Stimulated activated CD4-positive, alpha-beta T cell treated with anti-CD3 and anti-CD28 coated beads, Interleukin-4, amount 100 ng/mL, for 4 hours (primary cell): ENCODE measurements around the gene ATP11A.

Experiments used
- DNase-seq, 2 experiments: peaks; one replicate each; pipeline ENCODE4 v3.0.0-alpha.2; 2020

Gene ATP11A

DNA sequence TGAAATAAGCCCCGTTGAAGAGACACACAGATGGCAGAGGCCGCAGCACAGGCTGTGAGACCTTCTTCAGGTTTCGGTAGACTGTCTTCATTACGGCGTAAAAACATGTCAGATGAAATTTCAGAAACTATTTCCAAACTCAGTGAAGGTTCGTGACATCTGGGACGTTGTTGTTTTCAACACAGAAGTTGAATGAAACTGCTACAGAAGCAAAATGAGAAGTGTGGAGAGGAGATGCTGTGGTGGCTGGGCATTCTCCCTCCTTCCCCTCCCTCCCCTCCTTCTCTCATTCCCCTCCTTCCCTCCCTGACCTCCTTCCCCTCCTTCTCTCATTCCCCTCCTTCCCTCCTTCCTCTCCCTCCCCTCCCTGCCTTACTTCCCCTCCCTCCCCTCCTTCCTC is 113.6 kb downstream of the ATP11A start:
- DNase-seq = no peak

DNA sequence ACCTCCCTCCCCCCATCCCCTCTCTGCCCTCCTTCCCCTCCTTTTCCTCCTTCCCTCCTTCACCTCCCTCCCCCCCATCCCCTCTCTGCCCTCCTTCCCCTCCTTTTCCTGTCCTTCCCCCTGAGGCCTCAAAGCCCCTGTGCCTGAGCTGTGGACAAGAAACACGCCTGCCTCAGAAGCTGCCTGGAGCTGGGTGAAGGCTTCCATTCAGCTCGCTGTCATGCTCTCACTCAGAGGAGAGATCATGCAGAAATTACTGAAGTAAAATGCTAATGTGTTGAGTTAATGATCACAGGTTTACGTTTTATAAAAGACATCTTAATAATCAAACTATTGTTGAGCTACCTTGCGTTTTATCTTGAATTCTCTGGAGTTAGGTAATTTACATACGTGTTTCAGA is 114.5 kb downstream of the ATP11A start:
- no peak for DNase-seq

DNA sequence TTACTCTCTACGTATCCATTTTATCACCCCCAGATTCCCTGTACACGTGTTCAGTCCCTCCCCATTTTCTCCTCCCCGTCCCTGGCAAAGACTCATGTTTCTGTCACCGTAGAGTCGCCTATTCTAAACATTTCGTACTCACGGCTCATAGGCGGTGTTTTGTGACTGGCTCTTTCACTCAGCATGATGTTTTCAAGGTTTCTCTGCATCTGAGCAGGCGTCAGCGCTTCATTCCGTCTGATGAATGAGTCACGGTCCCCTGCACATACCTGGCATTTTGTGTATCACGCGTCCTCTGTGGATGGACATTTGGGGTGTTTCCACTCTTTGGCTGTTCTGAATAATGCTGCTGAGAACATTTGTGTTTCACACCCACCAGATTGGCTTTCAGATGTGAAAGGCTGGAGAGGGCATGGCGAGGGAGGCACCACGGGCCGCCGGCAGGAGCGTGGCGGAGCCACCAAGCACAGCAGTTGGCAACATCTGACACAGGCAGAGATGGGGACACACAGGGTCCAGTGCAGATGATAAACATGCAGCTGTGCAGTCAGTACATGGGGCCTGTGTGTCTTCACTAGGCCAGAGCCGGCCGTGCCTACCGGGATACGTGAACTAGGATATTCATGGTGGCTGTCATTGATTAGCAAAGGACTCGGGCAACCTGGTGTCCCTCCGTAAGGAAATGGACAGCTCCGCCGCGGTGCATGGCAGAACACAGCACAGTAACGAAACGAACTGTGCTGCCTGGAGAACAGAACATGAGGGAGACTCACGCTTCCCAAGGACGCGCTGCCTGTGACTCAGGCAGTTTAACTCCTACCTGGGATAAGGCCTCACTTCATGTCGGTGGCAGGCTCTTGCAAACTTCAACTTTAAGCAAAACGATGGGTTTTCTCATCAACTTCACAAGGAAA is 117.2 kb downstream of the ATP11A start:
- DNase-seq = no peak

DNA sequence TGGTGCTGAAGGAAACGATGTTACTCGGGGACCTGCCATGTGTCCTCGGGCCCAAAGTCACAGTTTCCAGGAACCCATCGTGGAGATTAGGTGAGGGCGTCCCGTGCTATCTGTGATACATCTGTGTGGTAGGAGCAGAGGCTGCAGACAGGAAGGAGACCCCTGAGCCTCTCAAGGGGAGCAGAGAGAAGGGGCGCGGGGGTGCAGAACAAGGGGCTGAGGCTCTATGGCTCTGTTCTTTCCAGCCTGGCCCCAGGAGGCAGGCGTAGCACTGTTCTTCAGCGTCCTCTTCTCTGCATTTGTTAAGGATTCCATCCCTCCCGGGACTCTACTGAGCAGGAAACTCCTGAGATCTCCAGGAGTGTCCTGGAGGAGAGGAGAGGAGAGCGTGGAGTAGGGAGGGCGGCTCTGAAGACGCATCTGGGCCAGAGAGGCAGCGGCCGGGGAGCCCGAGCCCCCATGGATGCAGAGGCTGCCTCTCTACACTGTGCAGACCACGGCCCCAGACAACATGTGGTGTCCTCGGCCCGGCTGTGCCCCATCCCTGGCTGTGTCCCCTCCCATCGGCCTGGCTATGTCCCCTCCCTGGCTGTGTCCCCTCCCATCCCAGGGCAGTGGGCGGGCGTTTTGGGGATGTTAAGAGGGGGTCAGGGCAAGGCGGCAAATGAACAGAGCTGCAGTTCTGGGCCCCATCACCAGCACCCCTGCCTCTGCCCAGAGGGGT is 118.0 kb downstream of the ATP11A start:
- DNase-seq = no peak

DNA sequence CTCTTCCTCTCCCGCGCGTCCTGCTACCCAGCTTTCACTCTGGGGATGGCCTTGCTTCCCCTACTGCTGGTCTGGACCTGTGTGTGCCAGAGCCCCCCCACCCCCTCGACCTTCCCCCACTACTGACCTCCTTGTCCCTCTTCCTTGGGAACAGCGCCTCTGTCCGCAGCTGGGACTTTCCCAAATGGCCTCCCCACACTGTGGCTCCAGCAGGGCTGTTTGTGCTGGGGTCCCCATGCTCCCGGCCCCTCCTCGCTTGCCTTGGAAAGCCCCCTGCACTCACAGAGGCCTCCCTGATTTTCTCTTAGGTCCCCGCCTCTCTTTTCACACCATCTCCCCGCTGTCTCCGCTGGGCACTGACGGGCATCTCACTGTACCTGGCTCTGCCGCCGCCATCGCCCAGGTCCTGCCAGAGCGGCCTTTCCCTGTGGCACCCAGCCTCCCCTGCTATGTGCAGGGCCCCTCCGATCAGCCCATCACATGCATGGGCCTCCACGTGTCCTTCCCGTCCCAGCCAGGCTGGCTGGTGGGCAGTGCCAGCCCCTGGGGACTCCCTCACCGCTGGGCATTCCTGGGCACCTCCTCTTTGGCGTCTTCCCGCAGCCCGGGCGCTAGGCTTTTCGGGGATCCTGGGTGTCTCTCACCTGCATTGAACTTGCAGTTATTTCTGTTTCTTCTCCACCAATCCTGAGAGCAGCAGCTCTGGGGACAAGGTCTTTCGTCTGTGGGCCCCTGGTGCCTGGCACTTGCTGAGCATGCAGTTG is 118.7 kb downstream of the ATP11A start:
- no peak for DNase-seq

DNA sequence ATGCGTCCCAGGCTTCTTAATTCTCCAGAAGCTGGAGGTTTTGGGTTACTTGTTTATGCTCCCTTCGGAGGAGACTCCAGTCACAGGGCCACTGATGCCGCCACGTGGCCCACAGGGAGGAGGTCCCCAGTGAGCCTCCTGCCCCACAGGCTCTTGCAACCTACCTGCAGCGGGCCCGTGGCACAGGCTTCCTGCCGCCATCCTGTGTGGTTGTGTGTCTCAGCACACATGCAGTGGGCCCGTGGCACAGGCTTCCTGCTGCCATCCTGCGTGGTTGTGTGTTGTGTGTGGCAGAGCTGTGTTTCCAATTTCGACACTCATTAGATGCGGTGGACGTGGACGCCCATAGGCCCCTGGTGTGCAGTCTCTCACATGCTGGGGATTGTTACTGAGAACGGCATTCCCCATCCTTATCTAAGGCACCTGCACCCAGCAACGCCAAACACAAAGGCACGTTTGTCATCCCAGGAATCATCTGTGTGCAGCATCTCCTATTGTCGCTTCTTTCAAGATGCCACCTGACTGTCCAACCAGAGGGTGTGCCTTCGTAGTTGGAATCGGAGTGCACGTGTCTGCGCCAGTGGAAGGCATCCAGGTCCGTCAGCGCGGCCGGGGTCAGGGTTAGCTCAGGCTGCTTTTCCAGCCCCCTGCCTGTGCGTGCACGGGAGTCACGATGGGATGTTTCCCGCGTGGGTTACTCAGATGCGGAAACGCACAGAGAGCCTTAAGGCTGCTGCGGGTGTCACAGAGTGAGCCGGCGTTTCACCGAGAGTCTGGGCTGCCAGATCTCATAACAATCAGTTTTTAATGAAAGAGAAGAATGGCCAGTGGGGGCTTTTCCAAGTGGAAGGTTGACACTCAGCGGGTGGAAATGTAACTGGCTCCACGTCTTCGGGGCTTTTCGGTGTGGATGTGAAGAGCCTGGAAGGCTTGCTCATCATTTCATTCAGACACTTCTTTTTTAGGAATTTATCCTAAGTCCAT is 119.8 kb downstream of the ATP11A start:
- DNase-seq = no peak

DNA sequence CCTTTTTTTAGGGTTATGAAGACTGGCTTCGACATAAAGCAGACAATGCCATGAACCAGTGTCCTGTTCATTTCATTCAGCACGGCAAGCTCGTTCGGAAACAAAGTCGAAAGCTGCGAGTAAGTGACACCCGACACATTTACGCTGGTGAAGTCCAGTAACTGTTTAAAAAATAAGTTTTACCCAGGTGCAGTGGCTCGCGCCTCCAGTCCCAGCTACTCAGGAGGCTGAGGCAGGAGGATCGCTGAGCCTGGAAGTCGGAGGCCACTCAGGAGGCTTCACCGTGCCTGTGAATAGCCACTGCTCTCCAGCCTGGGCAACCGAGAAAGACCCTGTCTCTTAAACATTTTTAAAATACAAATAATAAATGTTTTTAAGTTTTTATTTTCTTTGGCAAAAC is 120.8 kb downstream of the ATP11A start:
- no peak for DNase-seq

DNA sequence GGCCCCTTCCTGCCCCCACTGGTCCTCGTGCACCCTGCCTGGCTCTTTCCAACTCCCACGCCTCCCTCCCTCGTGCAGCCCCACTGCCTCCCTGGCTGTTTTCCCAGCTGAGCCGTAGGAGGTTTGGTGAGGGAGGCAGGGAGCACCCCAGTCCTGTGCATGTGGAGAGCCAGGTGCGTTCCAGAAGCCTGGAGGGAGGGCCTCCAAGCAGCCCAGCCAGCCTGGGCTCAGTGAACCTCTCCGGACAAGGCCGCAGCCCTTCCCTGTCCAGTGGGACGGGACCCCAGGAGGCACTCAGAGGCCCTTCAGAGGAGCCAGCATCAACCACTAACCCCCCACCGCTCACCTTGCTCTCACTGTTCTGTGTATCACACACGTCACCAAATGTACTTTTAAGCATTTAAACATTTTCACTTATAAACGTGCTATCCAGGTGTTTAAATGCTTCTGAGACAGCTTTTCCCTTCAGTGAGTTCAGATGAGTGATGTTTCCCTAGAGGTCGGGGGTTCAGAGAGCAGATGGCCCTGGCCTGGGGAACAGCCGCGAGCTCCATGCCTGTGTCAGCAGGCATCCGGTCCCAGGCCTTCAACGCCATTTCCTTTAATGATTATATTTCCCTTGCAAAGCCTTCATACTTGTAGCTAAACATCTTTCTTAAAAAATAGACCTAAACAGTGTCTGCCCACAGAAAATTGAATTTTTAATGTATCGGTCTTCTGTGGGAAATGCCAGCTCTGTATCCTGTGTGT is 122.6 kb downstream of the ATP11A start:
- no peak for DNase-seq

DNA sequence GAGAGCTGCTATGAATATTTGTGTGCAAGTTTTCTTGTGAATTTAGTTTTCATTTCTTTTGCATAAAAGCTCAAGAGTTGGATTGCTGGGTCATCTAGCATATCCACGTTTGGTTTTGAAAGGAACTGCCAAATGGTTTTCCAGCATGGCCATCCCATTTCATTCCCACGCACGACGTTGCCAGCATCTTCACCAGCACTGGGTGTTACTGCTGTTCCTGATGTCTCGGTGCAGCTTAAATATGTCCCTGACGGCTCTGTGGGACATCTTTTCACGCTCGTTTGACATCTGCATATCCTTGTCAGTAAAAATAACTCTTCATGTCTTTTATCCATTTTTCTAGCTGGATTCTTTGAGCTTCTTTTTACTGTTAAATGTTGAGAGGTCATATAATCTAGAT is 123.7 kb downstream of the ATP11A start:
- DNase-seq = no peak

DNA sequence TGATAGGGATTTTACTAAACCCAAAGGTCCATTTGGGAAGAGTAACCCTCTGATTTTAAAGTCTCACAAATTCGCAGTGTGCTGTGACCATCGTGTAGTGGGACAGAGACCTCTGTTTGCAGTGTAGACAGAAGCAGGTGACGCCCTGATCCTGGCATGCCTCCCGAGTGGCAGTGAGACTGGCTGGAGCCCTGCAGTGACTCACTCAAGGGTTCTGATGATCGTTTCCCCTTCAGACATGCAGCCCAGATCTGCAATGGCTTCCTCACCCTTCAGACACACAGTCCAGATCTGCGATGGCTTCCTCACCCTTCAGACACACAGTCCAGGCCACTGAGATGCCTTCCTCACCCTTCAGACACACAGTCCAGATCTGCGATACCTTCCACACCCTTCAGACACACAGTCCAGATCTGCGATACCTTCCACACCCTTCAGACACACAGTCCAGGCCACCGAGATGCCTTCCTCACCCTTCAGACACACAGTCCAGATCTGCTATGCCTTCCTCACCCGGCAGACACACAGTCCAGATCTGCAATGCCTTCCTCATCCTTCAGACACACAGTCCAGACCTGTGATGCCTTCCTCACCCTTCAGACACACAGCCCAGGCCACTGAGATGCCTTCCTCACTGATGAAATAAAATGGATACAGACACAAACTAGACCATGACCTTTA is 125.2 kb downstream of the ATP11A start:
- no peak for DNase-seq

DNA sequence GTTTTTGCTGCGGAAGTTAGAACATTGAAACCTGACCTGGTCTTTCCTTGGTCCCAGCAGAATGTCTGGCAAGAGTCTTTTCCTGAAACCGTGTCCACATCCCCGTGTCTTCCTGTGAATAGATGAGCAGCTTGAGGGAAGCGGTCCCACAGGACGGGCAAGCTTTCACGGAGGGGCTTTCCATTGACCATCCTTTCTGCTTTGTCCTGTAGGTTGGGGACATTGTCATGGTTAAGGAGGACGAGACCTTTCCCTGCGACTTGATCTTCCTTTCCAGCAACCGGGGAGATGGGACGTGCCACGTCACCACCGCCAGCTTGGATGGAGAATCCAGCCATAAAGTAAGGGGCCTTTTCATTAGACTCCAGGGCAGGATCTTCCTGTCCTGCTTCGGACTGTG is 126.0 kb downstream of the ATP11A start:
- DNase-seq = no peak

DNA sequence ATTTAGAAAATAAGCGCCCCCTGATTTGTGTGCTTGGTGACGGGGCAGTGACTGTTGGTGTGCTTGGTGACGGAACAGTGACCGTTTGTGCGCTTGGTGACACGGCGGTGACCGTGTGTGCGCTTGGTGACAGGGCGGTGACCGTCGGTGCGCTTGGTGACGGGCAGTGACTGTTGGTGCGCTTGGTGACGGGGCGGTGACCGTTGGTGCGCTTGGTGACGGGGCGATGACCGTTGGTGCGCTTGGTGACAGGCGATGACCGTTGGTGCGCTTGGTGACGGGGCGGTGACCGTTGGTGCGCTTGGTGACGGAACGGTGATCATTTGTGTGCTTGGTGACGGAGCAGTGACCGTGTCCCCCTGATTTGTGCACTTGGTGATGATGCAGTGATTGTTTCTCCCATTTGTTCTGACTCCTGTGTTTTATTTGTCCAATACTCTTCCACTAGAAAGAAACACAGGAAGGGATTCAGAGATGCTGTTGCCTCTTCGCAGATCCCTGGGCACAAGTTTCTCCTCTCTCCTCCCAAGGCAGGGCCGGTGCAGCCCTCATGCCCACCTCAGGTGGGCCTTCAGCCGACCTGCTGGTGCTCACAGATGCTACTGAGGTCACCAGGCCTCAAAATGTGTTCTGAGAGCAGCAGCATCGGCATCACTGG is 128.3 kb downstream of the ATP11A start:
- no peak for DNase-seq

DNA sequence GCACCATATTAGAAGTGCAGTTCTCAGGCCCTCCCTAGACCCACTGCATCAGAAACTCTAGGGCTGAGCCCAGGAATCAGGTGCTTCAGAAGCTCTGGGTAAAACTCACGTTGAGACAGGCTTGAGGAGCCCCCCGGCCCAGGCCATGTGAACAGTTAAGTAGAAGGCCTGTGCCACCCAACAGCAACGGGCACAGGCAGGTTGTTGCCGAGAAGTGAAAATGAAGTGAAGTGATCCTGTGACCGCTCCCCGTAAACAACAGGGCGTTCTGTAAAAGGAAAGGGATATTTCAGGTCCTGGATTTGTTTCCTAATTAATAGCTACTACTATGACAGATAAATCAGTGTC is 128.8 kb downstream of the ATP11A start:
- no peak for DNase-seq

DNA sequence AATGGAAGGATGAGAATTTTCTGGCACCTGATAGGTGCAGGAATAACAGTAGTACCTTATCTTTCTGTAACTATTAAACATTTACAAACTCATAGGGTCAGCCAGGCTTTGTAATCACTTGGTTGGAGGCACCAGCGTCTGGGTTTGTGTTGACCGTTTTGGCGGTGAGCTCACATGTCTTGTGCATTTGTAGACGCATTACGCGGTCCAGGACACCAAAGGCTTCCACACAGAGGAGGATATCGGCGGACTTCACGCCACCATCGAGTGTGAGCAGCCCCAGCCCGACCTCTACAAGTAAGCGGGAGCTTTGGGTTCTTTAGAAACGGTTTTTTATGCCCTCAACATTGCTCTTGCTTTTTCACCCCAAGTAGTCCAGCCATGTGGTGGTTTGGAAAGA is 129.3 kb downstream of the ATP11A start:
- DNase-seq = no peak

DNA sequence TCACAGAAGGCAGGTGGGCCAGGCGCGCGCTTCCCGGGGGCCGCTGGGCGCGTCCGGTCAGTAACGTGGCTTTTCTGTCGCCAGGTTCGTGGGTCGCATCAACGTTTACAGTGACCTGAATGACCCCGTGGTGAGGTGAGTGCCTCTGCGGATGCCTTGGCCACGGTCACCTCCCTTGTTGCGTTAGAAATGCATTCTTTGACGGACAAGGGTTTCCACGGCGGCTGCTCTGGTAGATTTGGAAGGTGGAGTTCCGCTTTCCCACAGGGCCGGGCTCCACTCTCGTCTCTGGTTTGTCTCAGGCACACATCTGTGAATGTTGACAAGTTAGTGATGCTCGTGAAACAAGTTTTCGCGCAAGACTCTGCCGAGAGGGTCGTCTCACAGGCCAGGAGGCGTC is 130.0 kb downstream of the ATP11A start:
- DNase-seq = no peak

DNA sequence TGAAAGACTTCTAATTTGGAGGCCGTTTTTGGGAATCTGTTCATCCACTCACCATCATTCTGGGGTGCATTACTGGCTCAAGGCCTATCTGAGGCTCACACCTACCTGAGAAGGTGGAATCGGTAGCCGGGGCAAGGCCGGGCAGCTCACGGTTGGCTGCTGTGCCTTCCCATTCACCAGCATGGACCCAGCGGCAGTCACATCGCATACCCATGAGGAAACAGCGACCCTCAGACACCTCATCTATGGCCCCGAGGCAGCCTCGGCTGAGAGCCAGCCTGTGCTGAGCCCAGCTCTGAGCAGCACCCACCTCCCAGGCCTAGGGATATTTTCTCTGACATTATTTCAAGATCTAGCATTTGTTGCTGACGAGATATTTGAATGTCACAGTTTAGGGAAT is 130.5 kb downstream of the ATP11A start:
- no peak for DNase-seq

DNA sequence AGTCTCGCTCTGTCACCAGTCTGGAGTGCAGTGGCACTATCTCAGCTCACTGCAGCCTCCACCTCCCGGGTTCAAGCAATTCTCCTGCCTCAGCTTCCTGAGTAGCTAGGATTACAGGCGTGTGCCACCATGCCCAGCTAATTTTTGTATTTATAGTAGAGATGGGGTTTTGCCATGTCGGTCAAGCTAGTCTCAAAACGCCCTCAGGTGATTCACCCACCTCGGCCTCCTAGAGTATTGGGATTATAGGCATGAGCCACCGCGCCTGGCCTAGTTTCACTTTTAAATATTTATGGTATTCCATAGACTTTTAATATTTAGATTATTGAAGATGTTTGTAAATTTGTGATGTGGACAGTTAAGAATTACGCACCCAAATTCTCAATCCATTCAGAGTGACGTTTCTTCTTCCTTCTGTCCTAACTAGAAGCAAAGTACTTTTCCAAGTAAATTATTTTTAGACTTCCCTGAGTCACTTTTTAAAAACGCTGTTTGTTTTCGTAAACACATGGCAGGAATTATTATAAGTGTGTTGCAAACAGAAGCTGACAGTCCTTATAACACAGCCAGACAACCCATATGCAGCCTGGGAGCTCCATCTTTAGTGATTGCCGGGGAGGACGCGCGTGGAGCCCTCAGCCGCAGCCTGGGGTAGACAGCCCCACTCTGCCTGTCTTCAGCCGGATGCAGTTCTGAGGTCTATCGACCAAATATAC is 131.7 kb downstream of the ATP11A start:
- no peak for DNase-seq

DNA sequence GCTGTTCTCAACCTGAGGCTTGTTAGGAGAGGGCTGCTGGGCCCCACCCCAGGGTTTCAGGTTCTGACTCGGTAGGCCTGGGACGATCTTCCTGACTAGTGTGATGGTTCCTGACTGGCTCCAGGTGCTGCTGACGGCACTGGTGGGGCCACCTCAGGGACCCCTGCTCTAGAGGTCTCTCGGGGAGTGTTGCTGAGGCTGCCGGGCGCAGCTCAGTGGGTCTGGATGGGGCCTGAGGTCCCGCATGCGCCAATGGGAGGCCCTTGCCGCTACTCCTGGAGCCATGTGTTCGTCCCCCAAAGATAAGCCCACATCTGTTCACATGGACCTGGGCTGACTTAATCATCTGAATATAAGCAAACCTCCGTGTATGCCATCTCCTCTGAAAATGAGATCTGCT is 133.0 kb downstream of the ATP11A start:
- DNase-seq = no peak

DNA sequence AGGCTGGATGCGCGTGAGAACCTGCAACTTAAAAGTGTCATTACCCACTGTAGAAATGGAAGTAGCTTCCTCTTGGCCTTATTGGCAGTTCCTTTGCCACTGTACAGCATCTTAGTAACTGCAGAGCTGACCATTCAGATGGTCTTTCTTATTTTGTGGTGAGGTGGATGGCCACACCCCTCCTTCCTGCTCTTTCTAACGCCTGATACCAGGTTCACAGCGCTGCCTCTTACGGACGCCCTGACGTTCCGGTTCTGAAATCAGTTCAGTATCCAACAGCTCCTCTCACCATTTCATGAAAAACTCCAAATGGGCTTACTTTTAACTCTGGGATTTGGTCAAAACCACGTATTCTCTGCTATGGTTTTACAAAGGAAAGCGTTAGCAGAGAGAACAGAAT is 134.6 kb downstream of the ATP11A start:
- no peak for DNase-seq

DNA sequence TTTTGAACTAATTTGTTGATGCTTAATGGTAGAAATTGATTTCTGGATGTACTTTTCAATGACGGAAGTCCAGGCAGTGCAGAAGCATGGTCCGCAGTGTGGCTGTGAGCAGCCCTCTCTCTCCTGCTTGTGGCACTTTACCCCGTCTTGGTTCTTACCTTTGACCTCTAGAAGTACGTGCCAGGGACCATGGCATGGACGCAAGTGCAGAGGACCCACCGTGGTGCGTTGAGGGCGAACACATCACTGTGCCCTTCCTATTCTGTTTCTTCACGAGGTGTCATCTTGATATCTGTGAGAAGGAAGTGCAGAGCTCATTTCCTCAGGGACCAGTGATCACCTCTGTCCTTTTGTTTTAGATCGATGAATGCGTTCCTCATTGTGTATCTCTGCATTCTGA is 135.2 kb downstream of the ATP11A start:
- no peak for DNase-seq
